ENCODE results near the gene IFNGR2.
"Not testable (repeated sequence)": the region's sequence is repeated elsewhere in the genome, so short reads cannot be mapped to it uniquely, and the experiment has no call there.

IFNGR2 gene

DNA sequence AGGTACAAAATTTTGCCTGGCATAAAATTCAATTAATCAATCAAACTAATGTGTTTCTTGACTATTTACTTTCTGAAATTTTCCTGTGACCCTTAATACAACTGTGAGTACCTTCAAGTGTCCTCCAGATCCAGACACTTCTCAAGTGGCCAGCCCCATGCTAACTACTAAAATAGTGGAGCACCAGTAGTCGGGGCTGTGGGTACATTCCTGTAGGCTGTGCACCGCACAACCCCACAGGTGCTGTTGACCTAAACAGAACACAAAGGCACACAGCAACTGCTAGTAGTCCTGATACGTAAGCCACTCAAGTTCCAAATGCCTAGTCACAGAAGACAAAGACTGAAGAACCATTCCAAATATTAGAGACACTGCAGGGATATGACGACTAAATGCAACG, 40.0 kb downstream of the IFNGR2 start:
- DNase-seq: no peak

DNA sequence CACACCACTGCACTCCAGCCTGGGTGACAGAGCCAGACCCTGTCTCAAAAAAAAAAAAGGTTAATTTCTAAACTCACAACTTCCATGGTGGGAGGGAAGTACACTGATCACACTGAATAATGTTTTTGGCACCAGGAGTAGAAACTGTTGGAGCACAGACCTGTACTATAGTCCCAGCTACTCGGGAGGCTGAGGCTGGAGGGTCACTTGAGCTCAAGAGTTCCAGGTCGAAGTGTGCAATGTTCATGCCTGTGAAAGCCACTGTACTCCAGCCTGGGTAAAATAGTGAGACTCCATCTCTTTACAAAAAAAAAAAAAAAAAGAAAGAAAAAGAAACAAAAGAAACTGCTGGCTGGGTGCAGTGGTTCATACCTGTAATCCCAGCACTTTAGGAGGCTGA, 41.3 kb downstream of the IFNGR2 start:
- DNase-seq: no peak

DNA sequence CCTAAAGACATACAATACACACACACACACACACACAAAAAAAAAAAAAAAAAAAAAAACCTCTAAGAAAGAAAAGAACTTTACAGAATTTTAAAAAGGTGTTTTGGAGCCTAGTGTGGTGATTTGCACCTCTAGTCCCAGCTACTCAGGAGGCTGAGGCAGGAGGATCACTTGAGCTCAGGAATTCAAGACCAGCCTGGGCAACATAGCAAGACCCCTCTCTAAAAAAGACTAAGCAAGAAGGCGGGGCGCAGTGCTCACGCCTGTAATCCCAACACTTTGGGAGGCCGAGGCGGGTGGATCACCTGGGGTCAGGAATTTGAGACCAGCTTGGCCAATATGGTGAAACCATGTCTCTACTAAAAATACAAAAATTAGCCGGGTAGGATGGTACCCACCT, 43.4 kb downstream of the IFNGR2 start:
- not testable (repeated sequence) for DNase-seq

DNA sequence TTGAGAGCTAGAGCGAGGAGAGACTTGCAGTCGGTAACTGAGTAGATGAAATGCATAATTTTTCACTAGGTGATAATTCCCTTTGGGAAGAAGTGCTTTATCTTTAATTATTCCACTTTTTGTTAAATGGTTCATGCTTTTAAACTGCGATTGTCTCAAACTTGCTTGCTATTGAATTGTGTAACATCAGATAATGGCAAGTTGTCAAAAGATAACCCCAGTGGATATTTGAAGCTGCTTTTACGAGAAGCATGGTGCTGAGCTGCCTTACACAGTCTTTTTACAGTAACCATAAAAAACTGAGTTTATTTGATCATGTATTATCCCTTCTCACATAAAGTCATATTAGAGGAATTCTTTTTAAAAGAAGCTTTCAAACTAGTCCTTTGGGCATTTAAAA, 46.4 kb downstream of the IFNGR2 start:
- no peak for DNase-seq

DNA sequence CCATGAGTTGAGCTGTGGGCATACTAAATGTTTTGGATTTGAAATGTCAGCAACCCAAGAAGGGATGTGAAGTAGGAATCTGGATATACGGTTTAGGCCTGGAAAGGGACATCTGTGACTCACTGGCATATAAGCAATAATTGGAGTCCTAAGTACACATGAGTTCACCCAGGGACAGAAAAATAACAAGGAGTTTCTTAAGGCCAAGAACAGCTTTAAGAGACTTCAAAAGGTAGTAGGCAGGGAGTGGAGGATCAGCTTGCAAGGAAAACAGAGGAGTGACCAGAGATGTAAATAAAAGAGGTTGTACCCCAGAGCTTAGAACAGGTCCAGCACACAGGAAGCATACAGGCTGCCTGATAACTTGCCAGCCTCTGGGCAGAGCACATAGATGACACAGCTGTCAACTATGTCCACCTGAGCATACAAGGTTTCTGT, 48.4 kb downstream of the IFNGR2 start:
- DNase-seq: no peak

DNA sequence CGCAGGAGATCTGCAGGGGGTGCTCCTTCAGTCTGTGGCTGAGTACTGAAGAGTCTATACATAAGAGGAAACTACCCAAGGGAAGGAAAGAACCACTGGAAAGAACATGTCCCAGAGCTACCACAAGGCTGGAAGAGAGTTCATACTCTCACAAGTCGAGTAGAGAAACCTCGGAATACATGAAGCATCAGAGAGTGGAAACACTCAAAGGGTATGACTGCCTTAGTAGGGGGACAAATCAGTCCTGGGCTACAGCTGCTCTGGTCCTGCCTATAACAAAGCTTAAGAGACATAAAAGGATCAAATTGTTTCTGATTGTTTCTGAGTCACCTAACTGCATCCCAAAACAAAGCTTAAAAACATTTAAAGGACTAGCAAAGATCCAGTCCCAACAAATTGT, 49.1 kb downstream of the IFNGR2 start:
- no peak for DNase-seq

DNA sequence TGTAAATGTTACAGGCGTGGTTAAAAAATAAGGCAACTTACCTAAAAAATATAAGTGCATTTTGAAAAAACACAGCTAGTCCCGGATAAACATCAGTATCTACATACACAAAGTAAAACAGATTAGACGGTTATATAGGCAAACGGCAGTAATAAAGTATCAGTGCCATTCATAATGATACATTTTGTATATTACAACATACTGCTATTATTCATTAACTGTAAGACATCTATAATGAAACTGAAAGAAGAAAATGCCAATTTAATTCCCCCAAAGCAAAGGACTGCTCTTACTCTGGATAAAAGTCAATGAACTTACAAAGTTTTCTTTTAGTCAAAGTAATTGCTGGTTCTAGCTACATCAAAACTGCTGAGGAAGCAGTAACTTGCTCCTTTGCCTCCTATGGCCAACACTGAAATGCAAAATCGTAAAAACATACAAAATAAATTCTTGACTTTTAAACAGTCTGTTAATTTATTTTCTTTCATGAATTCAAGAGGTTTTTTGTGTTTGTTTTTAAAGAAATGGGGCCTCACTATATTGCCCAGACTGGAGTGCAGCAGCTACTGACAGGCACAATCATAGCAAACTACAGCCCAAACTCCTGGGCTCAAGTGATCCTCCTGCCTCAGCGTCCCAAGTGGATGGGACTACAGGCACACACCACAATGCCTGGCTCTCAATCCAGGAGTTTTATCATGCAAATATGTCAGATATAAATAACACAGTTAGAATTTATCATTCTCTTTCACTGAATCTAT, 52.7 kb downstream of the IFNGR2 start:
- no peak for DNase-seq

DNA sequence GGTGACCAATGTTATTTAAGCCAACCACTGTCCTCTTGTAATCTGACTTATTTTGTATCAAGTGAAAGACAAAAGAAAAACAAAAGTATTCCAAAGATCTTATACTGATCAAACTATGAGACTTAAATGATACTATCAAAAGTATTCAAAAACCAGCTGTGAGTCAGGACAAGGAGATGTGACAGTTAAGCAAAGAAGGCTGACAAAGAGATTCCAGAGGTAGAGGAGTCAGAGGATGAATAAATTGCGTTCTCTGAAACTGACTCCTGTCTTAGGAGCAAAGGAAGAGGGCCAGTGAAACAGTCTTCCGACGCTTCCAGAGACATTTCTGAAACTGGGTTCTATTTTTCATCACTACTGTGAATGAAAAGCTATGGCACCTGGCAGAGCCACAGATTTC, 55.6 kb downstream of the IFNGR2 start:
- no peak for DNase-seq

DNA sequence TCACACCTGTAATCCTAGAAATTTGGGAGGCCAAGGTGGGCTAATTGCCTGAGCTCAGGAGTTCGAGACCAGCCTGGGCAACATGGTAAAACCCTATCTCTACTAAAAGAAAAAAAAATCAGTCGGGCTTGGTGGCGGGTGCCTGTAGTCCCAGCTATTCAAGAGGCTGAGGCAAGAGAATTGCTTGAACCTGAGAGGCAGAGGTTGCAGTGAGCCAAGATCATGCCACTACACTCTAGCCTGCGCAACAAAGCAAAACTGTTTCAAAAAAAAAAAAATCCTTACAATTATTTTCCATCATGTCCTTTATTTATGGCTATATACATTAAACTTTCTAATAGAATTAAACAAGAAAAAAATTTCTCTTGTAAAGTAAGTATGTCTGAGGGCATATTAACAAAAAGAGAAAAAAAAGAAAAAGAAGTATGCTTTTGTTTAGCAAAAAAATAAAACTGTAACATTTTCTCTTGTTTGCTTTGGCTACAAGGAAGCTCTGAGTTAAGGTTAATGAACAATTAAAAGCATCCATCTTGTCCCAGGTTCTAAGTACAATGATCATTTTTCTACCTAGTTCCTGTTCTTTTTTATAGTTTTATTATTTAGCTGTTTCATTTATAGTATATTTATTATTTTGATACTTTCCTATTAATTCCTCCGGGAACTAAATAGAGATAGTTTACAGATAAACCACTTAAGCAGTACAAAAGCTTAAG, 58.5 kb downstream of the IFNGR2 start:
- no peak for DNase-seq

DNA sequence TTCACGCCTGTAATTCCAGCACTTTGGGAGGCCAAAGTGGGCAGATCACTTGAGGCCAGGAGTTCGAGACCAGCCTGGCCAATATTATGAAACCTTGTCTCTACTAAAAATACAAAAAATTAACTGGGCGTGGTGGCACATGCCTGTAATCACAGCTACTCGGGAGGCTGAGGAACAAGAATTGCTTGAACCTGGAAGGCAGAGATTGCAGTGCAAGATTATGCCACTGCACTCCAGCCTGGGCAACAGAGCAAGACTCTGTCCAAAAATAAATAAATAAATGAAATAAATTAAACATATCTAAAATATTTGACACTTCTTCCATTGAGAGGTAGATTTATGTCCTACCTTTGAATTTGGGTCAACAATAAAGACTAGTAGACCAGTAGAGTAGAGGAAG, 66.0 kb downstream of the IFNGR2 start:
- DNase-seq: not testable (repeated sequence)

DNA sequence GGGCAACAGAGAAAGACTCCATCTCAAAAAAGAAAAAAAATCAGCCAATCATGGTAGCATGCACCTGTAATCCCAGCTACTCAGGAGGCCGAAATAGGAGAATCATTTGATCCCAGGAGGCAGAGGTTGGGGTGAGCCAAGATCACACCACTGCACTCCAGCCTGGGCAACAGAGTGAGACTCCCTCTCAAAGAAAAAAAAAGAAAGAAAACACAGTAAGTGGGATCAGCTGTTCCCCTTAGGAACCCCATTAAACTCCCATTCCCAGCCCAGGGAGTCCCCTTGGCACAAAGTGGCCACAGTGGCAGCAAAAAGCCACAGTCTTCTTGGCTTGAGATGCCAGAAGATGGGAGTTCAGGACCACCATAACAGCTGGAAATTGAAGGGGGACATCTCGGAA, 67.5 kb downstream of the IFNGR2 start:
- no peak for DNase-seq

DNA sequence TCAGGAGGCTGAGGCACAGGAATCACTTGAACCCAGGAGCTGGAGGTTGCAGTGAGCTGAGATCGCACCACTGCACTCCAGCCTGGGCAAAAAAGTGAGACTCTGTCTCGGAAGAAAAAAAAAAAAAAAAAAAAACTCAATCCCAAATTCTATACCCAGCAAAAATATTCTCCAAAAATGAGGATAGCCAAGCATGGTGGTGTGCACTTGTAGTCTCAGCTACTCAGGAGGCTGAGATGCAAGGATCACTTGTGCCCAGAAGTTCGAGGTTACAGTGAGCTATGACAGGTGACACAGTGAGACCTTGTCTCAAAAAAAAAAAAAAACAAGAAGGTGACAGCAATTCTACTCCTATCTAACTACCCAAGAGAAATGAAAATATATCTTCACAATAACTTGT, 70.1 kb downstream of the IFNGR2 start:
- DNase-seq: no peak

DNA sequence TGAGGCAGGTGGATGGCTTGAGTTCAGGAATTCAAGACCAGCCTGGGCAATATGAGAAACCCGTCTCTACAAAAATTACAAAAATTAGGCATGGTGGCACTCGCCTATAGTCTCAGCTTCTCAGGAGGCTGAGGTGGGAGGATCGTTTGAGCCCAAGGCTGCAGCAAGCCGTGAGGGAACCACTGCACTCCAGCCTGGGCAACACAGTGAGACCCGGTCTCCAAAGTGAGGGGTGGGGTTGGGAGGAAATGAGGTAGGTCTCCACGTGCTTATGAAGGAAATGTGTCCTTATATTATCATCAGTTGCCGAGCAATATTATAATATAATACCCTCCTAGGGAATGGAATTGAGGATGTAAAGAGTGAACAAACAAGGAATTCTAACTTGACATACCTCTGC, 73.9 kb downstream of the IFNGR2 start:
- no peak for DNase-seq

DNA sequence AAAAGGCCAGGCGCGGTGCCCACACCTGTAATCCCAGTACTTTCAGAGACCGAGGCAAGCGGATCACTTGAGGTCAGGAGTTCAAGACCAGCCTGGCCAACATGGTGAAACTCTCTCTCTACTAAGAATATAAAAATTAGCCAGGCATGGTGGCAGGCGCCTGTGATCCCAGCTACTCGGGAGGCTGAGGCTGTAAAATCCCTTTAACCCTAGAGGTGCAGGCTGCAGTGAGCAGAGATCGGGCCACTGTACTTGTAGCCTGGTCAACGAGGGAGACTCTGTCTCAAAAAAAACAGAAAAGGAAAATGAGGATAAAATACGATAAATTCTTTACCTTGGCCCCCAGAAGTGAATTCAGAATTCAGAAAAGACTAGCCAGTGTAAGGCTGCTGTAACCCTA, 75.0 kb downstream of the IFNGR2 start:
- no peak for DNase-seq

DNA sequence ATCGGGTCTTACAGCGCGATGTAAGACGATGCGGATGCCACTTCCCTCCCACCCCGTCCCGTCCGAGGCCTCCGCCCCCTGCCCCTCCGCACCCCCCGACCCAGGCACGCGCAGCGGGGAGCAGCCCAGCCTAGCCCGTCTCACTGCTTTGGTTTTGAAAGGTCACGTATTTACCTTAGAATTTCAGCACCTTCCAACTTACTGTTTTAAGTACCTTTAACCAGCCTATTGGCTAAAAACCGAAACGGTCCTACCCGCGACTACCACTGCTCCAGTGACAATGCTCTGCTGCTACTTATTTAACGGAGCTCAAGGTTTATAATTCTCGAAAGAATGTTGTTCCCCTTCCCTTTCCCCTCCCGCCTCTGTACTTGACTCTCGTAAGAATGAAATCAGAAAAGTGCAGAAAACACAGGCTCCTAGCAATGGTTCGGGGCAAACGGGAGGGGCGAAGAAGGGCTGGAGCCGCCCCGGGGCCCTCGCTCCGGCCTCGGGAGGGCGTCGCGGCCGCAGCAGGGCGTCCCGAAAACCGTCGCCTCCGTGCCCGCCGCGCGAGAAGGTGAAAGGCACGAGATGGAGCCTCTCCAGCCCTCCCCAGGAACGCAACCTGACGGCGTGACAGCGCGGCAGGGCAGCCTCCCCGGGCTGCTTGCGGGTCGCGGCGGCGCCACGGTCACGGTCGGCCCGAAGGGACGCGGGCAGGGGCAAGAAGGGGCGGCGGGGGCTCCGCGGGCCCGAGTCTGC, 75.9 kb downstream of the IFNGR2 start:
- peak; percentile 12 for DNase-seq

DNA sequence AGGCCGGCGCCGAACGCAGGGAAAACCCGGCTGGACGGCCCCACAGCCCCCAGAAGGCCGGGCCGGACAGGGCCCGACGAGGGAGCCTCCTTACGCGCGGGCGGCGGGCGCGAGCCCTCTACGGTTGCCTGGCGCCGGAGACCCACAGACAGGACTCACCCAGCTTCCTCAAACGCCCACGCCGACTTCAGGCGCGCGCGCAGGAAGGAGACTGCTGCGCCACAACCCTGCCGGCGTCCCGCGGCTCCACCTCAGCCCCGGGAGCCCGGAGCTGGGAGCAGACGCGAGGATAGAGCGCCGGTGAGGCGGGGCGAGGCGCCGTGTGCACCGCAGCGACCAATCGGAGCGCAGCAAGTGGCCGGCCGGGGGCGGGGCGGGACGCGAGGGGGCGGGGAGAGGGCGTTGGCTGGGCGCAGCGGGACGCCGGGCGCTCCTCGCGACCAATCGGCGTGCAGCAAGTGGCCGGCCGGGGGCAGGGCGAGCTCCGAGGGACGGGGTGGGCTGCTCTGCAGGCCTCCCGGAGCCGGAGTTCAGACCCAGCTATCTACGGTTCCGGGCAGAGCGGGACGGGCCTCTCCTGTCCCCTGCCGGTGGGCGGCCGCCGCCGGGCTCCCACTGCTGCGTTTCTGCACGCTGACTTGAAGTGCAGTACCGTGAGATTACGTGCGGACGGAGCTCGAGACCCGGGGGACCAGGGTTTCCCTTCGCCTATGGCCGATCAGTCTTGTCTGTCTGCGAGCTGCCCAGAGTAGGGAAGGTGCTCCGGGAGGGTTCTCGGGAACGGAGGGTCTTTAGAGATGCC, 76.7 kb downstream of the IFNGR2 start, which contains the start of gene TMEM50B:
TMEM50B (minus strand) TSS at position 296 of the 802 bp plus-strand sequence. CDS start 11,089 bp downstream, outside the sequence.
- peak; percentile 95 for DNase-seq

DNA sequence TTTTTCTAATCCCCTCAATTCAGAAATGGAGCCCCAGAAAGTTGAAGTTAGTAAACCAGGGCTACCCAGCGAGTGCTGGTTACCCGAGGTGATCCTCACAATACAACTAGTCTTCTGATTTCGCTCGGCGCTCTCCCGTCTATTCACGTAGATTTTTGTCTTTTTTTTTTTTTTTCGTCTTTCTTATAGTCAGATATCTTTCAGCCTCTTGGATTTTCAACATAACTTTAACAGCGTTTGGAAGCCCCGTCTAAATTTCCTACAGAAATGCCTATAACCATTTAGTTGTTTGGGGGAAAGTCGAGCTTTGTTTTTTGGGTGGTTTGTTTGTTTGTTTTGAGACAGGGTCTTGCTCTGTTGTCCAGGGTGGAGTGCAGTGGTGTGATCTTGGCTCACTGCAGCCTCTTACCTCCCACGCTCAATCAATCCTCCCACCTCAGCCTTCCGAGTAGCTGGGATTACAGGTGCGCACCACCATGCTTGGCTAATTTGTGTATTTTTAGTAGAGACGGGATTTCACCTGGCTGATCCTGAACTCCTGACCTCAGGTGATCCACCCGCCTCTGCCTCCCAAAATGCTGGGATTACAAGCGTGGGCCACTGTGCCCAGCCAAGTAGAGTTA, 77.4 kb downstream of the IFNGR2 start:
- DNase-seq: no peak

DNA sequence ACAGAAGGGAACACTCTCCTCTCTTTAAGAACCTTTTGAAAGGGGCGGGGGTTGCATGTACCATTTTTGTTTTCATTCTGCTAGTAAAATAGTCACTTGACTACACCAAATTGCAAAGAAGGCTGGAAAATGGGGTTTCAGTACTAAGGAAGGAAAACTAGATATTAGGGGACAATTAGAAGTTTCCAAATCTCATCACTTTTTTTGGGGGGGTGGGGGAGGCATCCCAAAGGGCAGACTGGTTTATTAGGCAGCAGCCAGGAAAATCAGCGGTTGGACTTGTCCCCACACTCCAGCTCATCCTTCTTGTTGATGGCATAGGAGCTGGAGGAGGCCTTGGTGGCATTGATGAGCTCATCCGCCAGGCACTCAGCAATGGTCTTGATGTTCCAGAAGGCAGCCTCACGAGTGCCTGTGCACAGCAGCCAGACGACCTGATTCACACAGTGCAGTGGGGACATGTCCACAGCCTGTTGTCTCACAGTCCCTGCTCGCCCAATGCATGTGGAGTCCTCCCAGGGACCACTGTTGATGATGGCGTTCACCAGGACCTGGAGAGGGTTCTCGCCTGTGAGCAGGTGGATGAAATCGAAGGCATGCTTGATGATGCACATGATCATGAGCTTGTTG, 78.2 kb downstream of the IFNGR2 start:
- no peak for DNase-seq
